HT-29 (cell line): ENCODE data around the gene FBXL5. TPM values are rescaled to one million over a fixed set of nuclear protein-coding genes. Genes with fewer than 3 reads are reported as not detected.

ENCODE experiments used
- DNase-seq: peaks from one replicate; pipeline ENCODE4 v3.0.0-alpha.2; 2015; ENCODE audit warnings: low spot score
- total RNA-seq: library from RNA; depleted of rRNA; stranded (reverse); fragments of >200 nt; shearing (Covaris generic); gene quantifications from 2 replicates; pipeline ENCODE4 v1.2.3, GENCODE V29; 2014; rRNA removed

Gene FBXL5
- total RNA-seq, 1 experiment from 2014 or later: 41.4 TPM

- no peak for DNase-seq
Observed at GRCh38 chr4:15562623-15563022, 92.5 kb downstream of the FBXL5 start.

- no peak for DNase-seq
Observed at GRCh38 chr4:15562114-15562513, 93.0 kb downstream of the FBXL5 start.

DNA sequence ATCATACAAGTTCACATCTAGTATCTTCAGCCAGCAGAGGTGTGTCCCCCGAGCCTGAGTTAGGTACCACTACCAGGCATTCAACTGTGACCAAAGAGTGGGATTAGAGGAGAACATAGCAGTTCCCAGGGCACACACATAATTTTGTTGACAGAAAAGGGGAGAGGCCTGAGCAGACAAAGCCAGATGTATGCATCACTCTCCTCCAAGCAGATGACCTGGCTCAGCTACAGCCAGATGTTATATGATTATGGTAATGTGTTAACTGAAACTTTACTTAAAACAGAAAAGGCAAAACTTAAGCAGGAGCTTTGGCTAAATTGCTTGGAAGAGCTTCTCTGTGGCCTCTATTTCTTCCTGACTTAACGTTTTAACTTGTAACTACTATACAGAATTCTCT is 96.6 kb downstream of the FBXL5 start:
- no peak for DNase-seq

GRCh38 chr4:15557786-15558550 is 97.2 kb downstream of the FBXL5 start:
- DNase-seq: peak; percentile 31

GRCh38 chr4:15556511-15557092 is 98.6 kb downstream of the FBXL5 start:
- DNase-seq: no peak

Other genes starting within 250 kb of the FBXL5 start
- gene C1QTNF7, start 227.3 kb downstream of the FBXL5 start, total RNA-seq: not detected in 2 replicates
- gene CC2D2A, start 185.5 kb downstream of the FBXL5 start, total RNA-seq: 2.9 and 5.3 TPM in 2 replicates
- gene FAM200B, start 26.5 kb upstream of the FBXL5 start, total RNA-seq: 8.2 and 11.2 TPM in 2 replicates
- not detected in 2 replicates for gene BST1, start 47.7 kb upstream of the FBXL5 start, total RNA-seq
- 0.05 TPM in 1 of 2 replicates, not detected in the other for gene CD38, start 123.0 kb upstream of the FBXL5 start, total RNA-seq